ENCODE results near the gene CLRN2.
"Not testable (repeated sequence)": the region's sequence is repeated elsewhere in the genome, so short reads cannot be mapped to it uniquely, and the experiment has no call there.

GRCh38 chr4:17537060-17537459 is 22.1 kb downstream of the CLRN2 start:
- TF ChIP-seq CTCF (IDR thresholded peaks at IDR 0.05); POLR2AphosphoS5 (IDR thresholded peaks at IDR 0.05; ENCODE audit: low read depth, low read length): not testable (repeated sequence)
